MM.1S (cell line): ENCODE data around the gene DTNB.

ENCODE experiments used
- DNase-seq: peaks from one replicate; pipeline ENCODE4 v3.0.0-alpha.2; 2015
- H2AFZ ChIP-seq: fragments of 300-600 bp; sonication (generic); 2 replicates; pipeline ENCODE4 v1.6.0; 2016; ENCODE audit warnings: antibody characterized with exemption, low read length
- H3F3A ChIP-seq: fragments of 300-600 bp; sonication (generic); 2 replicates; pipeline ENCODE4 v1.6.1; 2016; ENCODE audit warnings: mild to moderate bottlenecking, antibody characterized with exemption, low read length, moderate library complexity, mixed read lengths; ENCODE audit not compliant: insufficient read depth
- H3K27ac ChIP-seq: fragments of 300-600 bp; sonication (generic); 2 replicates; pipeline ENCODE4 v1.5.1; 2016; ENCODE audit warnings: mild to moderate bottlenecking, low read length
- H3K27me3 ChIP-seq: fragments of 300-600 bp; sonication (generic); replicated peaks from 2 replicates; pipeline ENCODE4 v1.6.0; 2016; ENCODE audit warnings: low read length; ENCODE audit not compliant: insufficient read depth
- H3K36me3 ChIP-seq: fragments of 300-600 bp; sonication (generic); replicated peaks from 2 replicates; pipeline ENCODE4 v1.6.1; 2016; ENCODE audit warnings: mild to moderate bottlenecking, low read length, mixed read lengths; ENCODE audit not compliant: insufficient read depth
- H3K4me1 ChIP-seq: fragments of 300-600 bp; sonication (generic); 2 replicates; pipeline ENCODE4 v1.6.1; 2016; ENCODE audit warnings: low read length, mixed read lengths
- H3K4me2 ChIP-seq: fragments of 300-600 bp; sonication (generic); 2 replicates; pipeline ENCODE4 v1.6.0; 2016; ENCODE audit warnings: low read depth, low read length
- H3K4me3 ChIP-seq: fragments of 300-600 bp; sonication (generic); 2 replicates; pipeline ENCODE4 v1.5.1; 2016; ENCODE audit warnings: low read length, mixed read lengths
- H3K79me2 ChIP-seq: fragments of 300-600 bp; sonication (generic); 2 replicates; pipeline ENCODE4 v1.6.1; 2016; ENCODE audit warnings: mixed run types, low read length, mixed read lengths
- H3K9ac ChIP-seq: fragments of 300-600 bp; sonication (generic); 2 replicates; pipeline ENCODE4 v1.6.1; 2016; ENCODE audit warnings: low read length, mixed read lengths
- H3K9me2 ChIP-seq: fragments of 300-600 bp; sonication (generic); replicated peaks from 2 replicates; pipeline ENCODE4 v1.6.1; 2016; ENCODE audit warnings: mild to moderate bottlenecking, low read length, mixed read lengths; ENCODE audit not compliant: insufficient read depth
- H3K9me3 ChIP-seq: fragments of 300-600 bp; sonication (generic); replicated peaks from 2 replicates; pipeline ENCODE4 v1.6.1; 2016; ENCODE audit warnings: mild to moderate bottlenecking, low read length, mixed read lengths; ENCODE audit not compliant: insufficient read depth
- H4K20me1 ChIP-seq: fragments of 300-600 bp; sonication (generic); 2 replicates; pipeline ENCODE4 v1.6.1; 2016; ENCODE audit warnings: mild to moderate bottlenecking, low read length, moderate library complexity, mixed read lengths; ENCODE audit not compliant: insufficient read depth
- CTCF ChIP-seq: fragments of 300-600 bp; sonication (generic); IDR thresholded peaks from 2 replicates; pipeline ENCODE4 v1.5.1; 2016; ENCODE audit warnings: antibody characterized with exemption, low read length, mixed read lengths
- EZH2 ChIP-seq: fragments of 300-600 bp; sonication (generic); optimal IDR thresholded peaks from 2 replicates; pipeline ENCODE3; 2017; ENCODE audit warnings: low read depth, mild to moderate bottlenecking, antibody characterized with exemption, low read length, mixed read lengths
- EZH2phosphoT487 ChIP-seq: fragments of 300-600 bp; sonication (generic); IDR thresholded peaks from 2 replicates; pipeline ENCODE4 v1.6.1; 2018; ENCODE audit warnings: antibody characterized with exemption, low read length

Gene DTNB

GRCh38 chr2:25444608-25445270 lies 228.6 kb downstream of the DTNB start:
- no peaks in the 10 kb centered on the region for H3K9me3 ChIP-seq
- no peak overlapping the region for H3K27ac ChIP-seq
- no peak for DNase-seq
- no peaks in the 10 kb centered on the region for H4K20me1 ChIP-seq
- no peaks in the 10 kb centered on the region for H3K4me1 ChIP-seq
- H3K27me3 ChIP-seq: no peaks in the 10 kb centered on the region
- no peak for TF ChIP-seq CTCF
- no peak for TF ChIP-seq EZH2phosphoT487
- no peak for TF ChIP-seq EZH2
- H3K79me2 ChIP-seq: no peaks in the 10 kb centered on the region
- no peak overlapping the region for H3K4me3 ChIP-seq
- H3K36me3 ChIP-seq: no peaks in the 10 kb centered on the region
- no peak overlapping the region for H2AFZ ChIP-seq
- H3K4me2 ChIP-seq: 0 out of 2 replicates have a peak overlapping the region, but pooled peaks have one; percentile 8
- no peaks in the 10 kb centered on the region for H3K9me2 ChIP-seq
- no peak overlapping the region for H3K9ac ChIP-seq
- H3F3A ChIP-seq: no peaks in the 10 kb centered on the region

GRCh38 chr2:25443766-25444165 lies 229.6 kb downstream of the DTNB start:
- H3K36me3 ChIP-seq: no peaks in the 10 kb centered on the region
- H3K4me3 ChIP-seq: no peak overlapping the region
- no peak overlapping the region for H3K9ac ChIP-seq
- no peak overlapping the region for H2AFZ ChIP-seq
- H3K27ac ChIP-seq: no peak overlapping the region
- H3K9me2 ChIP-seq: no peaks in the 10 kb centered on the region
- H4K20me1 ChIP-seq: no peaks in the 10 kb centered on the region
- no peaks in the 10 kb centered on the region for H3K79me2 ChIP-seq
- TF ChIP-seq EZH2: no peak
- TF ChIP-seq CTCF: no peak
- TF ChIP-seq EZH2phosphoT487: no peak
- no peaks in the 10 kb centered on the region for H3F3A ChIP-seq
- H3K4me2 ChIP-seq: no peak overlapping the region
- no peak for DNase-seq
- H3K9me3 ChIP-seq: no peaks in the 10 kb centered on the region
- no peaks in the 10 kb centered on the region for H3K4me1 ChIP-seq
- H3K27me3 ChIP-seq: no peaks in the 10 kb centered on the region

GRCh38 chr2:25441353-25441752 lies 232.0 kb downstream of the DTNB start:
- Histone ChIP-seq H3K4me1 (peaks cover 4% of the 10 kb centered on the region; the same call in 1 of the 2 replicates), H3K4me2 (no peak overlapping the region)

More at GRCh38 chr2:25441353-25441752, 232.0 kb downstream of the DTNB start:
- H3K36me3 ChIP-seq: no peaks in the 10 kb centered on the region
- no peaks in the 10 kb centered on the region for H3K27me3 ChIP-seq
- H3K9me3 ChIP-seq: no peaks in the 10 kb centered on the region
- H4K20me1 ChIP-seq: no peaks in the 10 kb centered on the region
- no peak for DNase-seq
- H2AFZ ChIP-seq: no peak overlapping the region
- H3K79me2 ChIP-seq: no peaks in the 10 kb centered on the region
- H3K27ac ChIP-seq: no peak overlapping the region
- no peak overlapping the region for H3K9ac ChIP-seq
- H3K4me3 ChIP-seq: no peak overlapping the region
- no peaks in the 10 kb centered on the region for H3F3A ChIP-seq
- no peaks in the 10 kb centered on the region for H3K9me2 ChIP-seq
- TF ChIP-seq EZH2: no peak
- no peak for TF ChIP-seq CTCF
- TF ChIP-seq EZH2phosphoT487: no peak
